MCF 10A (cell line): ENCODE results near the gene RAD51B. TPM values are rescaled to one million over a fixed set of nuclear protein-coding genes. Genes with fewer than 3 reads are reported as not detected.

Experiments used
- BruUV-seq: library from RNA; stranded (reverse); fragments of 400-500 nt; replicated peaks from 2 replicates; lab custom pipeline; 2021; lab: Mats Ljungman, UMichigan
- CTCF ChIA-PET: fragments of 300-600 bp; sonication (Branson Sonifier 250); formaldehyde crosslinking; extraction: SDS; loops from one replicate; lab custom pipeline; 2021; ENCODE audit warnings: antibody characterized with exemption, inconsistent platforms; lab: Yijun Ruan, JAX
- POLR2A ChIA-PET: fragments of 300-600, 350-650 bp; sonication (Branson Sonifier 250); formaldehyde crosslinking; extraction: SDS; loops from one replicate; lab custom pipeline; 2020; ENCODE audit warnings: antibody characterized with exemption, inconsistent platforms; lab: Yijun Ruan, JAX
- DNase-seq: peaks from one replicate; pipeline ENCODE4 v3.0.0-alpha.2; 2018; ENCODE audit not compliant: unreplicated experiment
- H3K27ac Mint-ChIP-seq: one replicate; pipeline ENCODE4 v1.8.0; 2022; ENCODE audit warnings: mild to moderate bottlenecking, low read depth, mixed read lengths; ENCODE audit not compliant: unreplicated experiment
- H3K27me3 Mint-ChIP-seq: one replicate; pipeline ENCODE4 v1.8.0; 2022; ENCODE audit warnings: mixed read lengths; ENCODE audit not compliant: insufficient read depth, unreplicated experiment
- H3K36me3 Mint-ChIP-seq: one replicate; pipeline ENCODE4 v1.8.0; 2022; ENCODE audit warnings: mild to moderate bottlenecking, moderate library complexity, mixed read lengths; ENCODE audit not compliant: insufficient read depth, unreplicated experiment
- H3K4me1 Mint-ChIP-seq: one replicate; pipeline ENCODE4 v1.8.0; 2022; ENCODE audit warnings: mixed read lengths; ENCODE audit not compliant: insufficient read depth, unreplicated experiment
- H3K4me3 Mint-ChIP-seq: one replicate; pipeline ENCODE4 v1.8.0; 2022; ENCODE audit warnings: mild to moderate bottlenecking, moderate library complexity, mixed read lengths; ENCODE audit not compliant: unreplicated experiment
- H3K9me3 Mint-ChIP-seq: one replicate; pipeline ENCODE4 v1.8.0; 2022; ENCODE audit warnings: mixed read lengths; ENCODE audit not compliant: unreplicated experiment
- intact Hi-C: fragments of 100-400 bp; cut with micrococcal nuclease; formaldehyde crosslinking; loops from 2 replicates; pipeline ENCODE4 v1.14.1; 2022
- total RNA-seq: library from RNA; stranded (reverse); gene quantifications from 2 replicates; pipeline ENCODE4 v1.2.3, GENCODE V29; 2022
- TF ChIP-seq, protein P1 (sequence below): fragments of 200-600 bp; IDR thresholded peaks from one replicate; pipeline ENCODE4 v1.8.0; 2022; ENCODE audit warnings: antibody characterized with exemption, mild to moderate bottlenecking; ENCODE audit not compliant: unreplicated experiment

RAD51B gene
- total RNA-seq, 1 experiment from 2014 or later = 14.6 TPM

DNA sequence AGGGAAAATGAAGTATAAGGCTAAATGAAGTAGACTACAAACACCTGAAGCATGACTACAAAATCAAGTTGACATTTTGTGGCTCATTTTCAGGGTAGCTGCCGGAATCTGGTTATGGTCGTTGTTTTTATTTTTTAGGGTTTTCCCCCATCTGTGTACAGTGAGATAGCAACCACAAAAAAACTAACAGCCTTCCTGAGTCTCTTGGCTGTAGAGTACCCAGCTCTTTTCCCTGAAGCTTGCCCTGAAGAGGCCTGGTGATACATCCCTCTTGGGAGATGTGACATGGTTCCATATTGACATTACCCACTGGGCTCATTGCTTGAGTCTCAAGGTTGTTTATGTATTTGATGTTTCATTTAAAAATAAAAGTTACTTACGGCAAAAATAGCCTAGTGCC is 549.3 kb downstream of the RAD51B start:
- Mint-ChIP-seq H3K4me3 (no peak overlapping the region), H3K27me3 (no peaks in the 10 kb centered on the region), H3K4me1 (peaks cover 11% of the 10 kb centered on the region), H3K36me3 (no peaks in the 10 kb centered on the region), H3K27ac (no peak overlapping the region), H3K9me3 (no peaks in the 10 kb centered on the region)
- ChIA-PET CTCF (interaction anchor here (0.7 kb wide), 1 partner anchor 75 kb away, joined by 3 read pairs; no protein-coding TSS in a partner anchor), POLR2A (interaction anchor here (0.6 kb wide), 1 partner anchor 160 kb away, joined by 3 read pairs; no protein-coding TSS in a partner anchor)
- TF ChIP-seq, protein P1, sequence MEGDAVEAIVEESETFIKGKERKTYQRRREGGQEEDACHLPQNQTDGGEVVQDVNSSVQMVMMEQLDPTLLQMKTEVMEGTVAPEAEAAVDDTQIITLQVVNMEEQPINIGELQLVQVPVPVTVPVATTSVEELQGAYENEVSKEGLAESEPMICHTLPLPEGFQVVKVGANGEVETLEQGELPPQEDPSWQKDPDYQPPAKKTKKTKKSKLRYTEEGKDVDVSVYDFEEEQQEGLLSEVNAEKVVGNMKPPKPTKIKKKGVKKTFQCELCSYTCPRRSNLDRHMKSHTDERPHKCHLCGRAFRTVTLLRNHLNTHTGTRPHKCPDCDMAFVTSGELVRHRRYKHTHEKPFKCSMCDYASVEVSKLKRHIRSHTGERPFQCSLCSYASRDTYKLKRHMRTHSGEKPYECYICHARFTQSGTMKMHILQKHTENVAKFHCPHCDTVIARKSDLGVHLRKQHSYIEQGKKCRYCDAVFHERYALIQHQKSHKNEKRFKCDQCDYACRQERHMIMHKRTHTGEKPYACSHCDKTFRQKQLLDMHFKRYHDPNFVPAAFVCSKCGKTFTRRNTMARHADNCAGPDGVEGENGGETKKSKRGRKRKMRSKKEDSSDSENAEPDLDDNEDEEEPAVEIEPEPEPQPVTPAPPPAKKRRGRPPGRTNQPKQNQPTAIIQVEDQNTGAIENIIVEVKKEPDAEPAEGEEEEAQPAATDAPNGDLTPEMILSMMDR = no peak
- no TSS peak for BruUV-seq
- intact Hi-C loops = no loop called here
- DNase-seq = no peak

DNA sequence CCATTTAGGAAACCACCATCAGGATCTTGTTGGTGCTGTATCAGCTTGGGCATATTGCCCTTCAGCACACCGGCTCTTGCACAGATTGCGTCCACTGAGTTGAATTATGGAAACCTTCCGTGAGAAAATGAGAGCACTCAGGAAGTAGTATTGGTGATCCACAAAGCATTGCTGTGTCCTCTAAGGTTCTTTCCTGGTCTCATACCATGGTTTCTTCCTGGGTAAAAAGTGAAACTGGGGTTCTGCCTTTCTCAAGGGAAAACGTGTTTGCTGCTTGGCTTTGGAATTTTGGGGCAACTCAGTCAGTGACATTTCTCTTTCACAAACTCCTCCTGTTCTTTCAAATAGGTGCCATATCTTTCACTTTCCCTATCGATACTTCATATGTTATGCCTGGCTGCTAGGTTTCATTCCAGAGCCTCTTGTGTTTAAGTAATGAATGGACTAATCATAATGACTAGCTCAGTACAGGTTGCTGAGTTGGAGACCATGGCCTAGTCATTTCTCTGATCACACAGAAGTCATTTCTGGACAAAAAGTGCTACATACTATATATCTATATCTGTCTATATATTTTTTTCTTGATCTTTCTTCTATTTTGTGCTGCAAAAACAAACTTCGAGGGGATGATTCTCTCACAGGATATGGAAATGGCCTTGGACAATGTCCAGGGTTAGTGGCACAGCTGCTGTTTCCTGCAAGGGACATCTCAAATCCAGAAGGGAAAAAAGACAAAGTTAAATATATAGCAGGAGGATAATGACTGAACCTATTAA is 549.9 kb downstream of the RAD51B start:
- CTCF ChIA-PET = interaction anchor here (0.7 kb wide), 2 partner anchors 11 to 75 kb away, joined by 3 read pairs; no protein-coding TSS in a partner anchor
- TF ChIP-seq, protein P1 = no peak
- Mint-ChIP-seq H3K4me1 (peaks cover 11% of the 10 kb centered on the region), H3K9me3 (no peaks in the 10 kb centered on the region), H3K27ac (no peak overlapping the region), H3K4me3 (no peak overlapping the region), H3K27me3 (no peaks in the 10 kb centered on the region), H3K36me3 (no peaks in the 10 kb centered on the region)
- no peak for DNase-seq
- BruUV-seq = no TSS peak
- POLR2A ChIA-PET = interaction anchor here (0.6 kb wide), 1 partner anchor 160 kb away, joined by 3 read pairs; no protein-coding TSS in a partner anchor
- intact Hi-C loops = no loop called here

DNA sequence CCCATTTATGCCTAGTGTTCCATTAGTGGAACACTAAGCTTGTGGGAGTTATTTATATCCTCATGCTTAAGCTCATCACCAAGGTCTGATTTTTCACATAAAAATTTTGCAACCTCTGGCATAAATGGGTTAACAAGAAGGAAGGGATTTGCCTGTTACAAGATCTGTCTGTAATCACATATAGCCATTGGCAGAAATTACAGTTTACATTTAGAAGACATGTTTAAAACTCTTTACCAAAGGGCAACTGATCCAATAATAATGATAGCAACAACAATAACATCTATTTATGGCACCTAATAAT is 550.4 kb downstream of the RAD51B start:
- Mint-ChIP-seq H3K9me3 (no peaks in the 10 kb centered on the region), H3K4me1 (peaks cover 6% of the 10 kb centered on the region), H3K27me3 (no peaks in the 10 kb centered on the region), H3K27ac (no peak overlapping the region), H3K4me3 (no peak overlapping the region), H3K36me3 (no peaks in the 10 kb centered on the region)
- no peak for DNase-seq
- CTCF ChIA-PET = interaction anchor here (0.7 kb wide), 1 partner anchor 10 kb away, joined by 3 read pairs; no protein-coding TSS in a partner anchor
- intact Hi-C loops = no loop called here
- no TSS peak for BruUV-seq
- TF ChIP-seq, protein P1 = no peak
- POLR2A ChIA-PET = no interaction called here

DNA sequence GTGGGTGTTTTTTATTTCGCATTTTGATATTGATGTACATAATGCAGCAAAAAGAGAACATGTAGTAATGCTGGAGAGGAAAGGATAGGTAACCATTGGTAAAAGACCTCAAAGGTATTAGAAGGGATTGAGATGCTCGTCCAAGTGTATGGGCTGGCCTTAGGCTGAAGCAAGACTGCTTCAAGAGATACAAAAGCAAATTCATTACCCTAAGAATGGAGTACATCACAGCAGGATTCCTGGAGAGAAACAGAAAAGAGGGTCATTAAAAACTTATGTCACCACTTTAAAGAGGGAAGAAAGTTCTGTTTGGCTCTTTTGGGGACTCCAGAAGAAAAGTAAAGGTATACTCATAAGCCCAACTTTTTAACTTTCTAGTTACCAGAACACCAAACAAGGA is 552.8 kb downstream of the RAD51B start:
- ChIA-PET POLR2A (interaction anchor here (1.2 kb wide), 1 partner anchor 421 kb away, joined by 5 read pairs; the partner anchor contains the start of gene ZFP36L1), CTCF (interaction anchor here (0.5 kb wide), 1 partner anchor 41 kb away, joined by 3 read pairs; no protein-coding TSS in a partner anchor)
- Mint-ChIP-seq H3K9me3 (no peaks in the 10 kb centered on the region), H3K27ac (no peak overlapping the region), H3K27me3 (no peaks in the 10 kb centered on the region), H3K4me3 (no peak overlapping the region), H3K4me1 (peaks cover 5% of the 10 kb centered on the region), H3K36me3 (no peaks in the 10 kb centered on the region)
- no TSS peak for BruUV-seq
- no peak for DNase-seq
- TF ChIP-seq, protein P1 = no peak
- intact Hi-C loops = no loop called here
